ENCODE measurements around the gene GRIA1. TPM values are rescaled to one million over a fixed set of nuclear protein-coding genes. Genes with fewer than 3 reads are reported as not detected.

GRIA1 gene
- total RNA-seq, 1 donor from 2014 or later, result not detected

DNA sequence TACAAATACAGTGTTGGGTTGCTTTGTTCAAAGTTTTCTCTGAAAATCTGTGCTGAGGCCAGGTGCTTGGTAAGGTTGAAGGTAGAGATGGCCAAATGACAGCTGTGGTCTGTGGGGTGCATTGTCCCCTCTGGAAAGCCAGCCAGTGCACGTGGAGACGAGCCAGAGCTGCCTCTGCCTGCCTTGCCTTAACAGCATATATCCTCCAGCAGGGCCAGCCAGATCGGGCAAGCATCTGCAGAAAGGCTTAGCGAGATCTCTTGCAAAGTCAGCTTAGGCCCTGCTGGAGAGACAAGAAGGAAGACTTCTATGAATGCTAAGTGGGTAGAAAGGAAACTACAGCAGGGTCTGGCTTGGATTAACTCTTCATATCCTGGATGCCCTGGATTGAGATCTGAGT is 49.5 kb downstream of the GRIA1 start:
- no peak overlapping the region for H3K4me3 Mint-ChIP-seq (ENCODE audit: low read depth)
- no peaks in the 10 kb centered on the region for H3K36me3 Mint-ChIP-seq (ENCODE audit: low read depth)
- H3K27ac Mint-ChIP-seq, result no peak overlapping the region
- H3K27me3 Mint-ChIP-seq (ENCODE audit: low read depth), result no peaks in the 10 kb centered on the region
- H3K9me3 Mint-ChIP-seq, result peaks cover 8% of the 10 kb centered on the region
- H3K4me1 Mint-ChIP-seq (ENCODE audit: low read depth), result no peaks in the 10 kb centered on the region
- intact Hi-C loops (cut with micrococcal nuclease), result no loop called here
- DNase-seq (ENCODE audit: low spot score), result no peak

DNA sequence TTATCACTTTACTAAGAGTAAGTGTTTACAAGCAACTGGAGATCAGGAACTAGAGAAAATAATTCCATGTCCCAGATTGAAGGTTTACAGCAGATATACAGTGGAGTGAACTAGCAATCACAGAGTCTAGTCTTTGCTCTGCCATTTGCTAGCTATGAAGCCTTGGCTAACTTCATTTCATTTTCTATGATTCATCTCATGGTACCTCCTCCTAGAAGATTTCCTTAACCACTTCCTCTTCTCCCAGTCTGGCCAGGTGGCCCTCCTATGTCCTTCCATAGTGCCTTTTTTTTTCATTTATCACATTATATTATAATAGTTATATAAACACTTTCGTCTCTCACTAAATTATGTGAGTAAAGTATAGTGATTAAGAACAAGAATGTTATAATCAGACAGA is 52.1 kb downstream of the GRIA1 start:
- no peaks in the 10 kb centered on the region for H3K36me3 Mint-ChIP-seq (ENCODE audit: low read depth)
- peaks cover 8% of the 10 kb centered on the region for H3K9me3 Mint-ChIP-seq
- no peak overlapping the region for H3K27ac Mint-ChIP-seq
- intact Hi-C loops (cut with micrococcal nuclease), result no loop called here
- DNase-seq (ENCODE audit: low spot score), result no peak
- no peak overlapping the region for H3K4me3 Mint-ChIP-seq (ENCODE audit: low read depth)
- H3K4me1 Mint-ChIP-seq (ENCODE audit: low read depth), result no peaks in the 10 kb centered on the region
- no peaks in the 10 kb centered on the region for H3K27me3 Mint-ChIP-seq (ENCODE audit: low read depth)

DNA sequence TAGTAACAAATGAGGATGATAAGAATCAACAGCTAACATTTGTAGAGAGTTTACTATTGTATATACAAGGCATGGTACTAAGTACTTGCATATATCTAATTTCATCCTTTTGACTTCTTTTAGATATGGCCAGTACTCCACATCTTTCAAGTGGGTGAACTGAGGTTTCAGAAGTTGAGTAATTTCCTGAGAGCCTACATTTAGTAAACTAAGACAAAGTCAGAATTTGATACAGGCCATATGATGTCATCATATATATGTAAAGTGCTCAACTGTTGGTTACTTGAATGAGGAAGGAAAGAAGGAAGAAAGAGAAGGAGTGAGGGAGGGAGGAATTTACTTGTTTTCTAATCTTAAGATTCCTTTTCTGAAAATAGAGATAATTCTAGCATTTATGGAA is 52.8 kb downstream of the GRIA1 start:
- intact Hi-C loops (cut with micrococcal nuclease), result no loop called here
- no peak for DNase-seq (ENCODE audit: low spot score)
- Mint-ChIP-seq H3K36me3 (ENCODE audit: low read depth) (no peaks in the 10 kb centered on the region), H3K27ac (no peak overlapping the region), H3K9me3 (peaks cover 8% of the 10 kb centered on the region), H3K27me3 (ENCODE audit: low read depth) (no peaks in the 10 kb centered on the region), H3K4me1 (ENCODE audit: low read depth) (no peaks in the 10 kb centered on the region), H3K4me3 (ENCODE audit: low read depth) (no peak overlapping the region)

DNA sequence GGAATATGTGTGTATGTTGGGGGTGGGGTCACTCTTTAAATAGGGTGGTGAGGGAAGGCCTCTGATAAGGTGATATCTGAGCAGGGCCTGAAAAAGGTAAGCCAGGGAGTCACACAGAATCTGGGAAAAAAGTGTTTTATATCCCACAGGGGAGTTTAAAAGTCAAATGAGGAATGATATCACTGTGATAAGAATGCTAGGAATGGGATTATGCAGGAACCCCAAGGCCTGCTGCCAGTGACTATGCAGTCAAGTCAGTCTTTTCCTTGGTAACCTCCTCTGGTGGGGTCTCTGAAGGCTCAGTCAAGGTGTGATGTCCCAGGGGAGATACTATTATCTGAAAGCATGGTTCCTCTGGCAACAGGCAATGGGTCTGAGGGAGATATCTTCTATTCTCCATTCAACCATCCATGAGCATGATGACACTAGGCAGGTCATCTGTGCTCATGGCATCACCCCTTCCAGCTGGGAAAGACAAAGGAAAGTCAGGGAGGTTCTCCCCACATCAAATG is 53.5 kb downstream of the GRIA1 start:
- intact Hi-C loops (cut with micrococcal nuclease), result no loop called here

DNA sequence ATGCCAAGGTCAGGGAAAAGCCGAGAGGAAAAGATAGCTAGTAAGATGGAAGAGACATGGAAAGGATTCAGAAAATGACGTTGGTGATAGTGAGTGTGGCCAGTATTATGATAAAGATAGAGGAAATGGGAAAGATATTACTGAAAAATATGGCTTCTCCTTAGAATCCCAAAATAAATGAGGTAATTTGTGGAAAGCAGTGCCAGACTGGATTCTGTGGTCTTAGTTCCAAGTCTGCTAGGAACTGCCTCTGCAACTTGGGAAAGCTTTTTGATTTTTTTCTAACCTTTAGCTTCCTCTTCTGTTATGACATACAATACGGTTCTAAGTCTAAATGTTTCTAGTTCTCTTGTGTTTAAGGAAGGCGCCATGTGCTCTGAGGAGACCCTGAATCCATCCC is 54.2 kb downstream of the GRIA1 start:
- H3K27me3 Mint-ChIP-seq (ENCODE audit: low read depth), result no peaks in the 10 kb centered on the region
- no peaks in the 10 kb centered on the region for H3K36me3 Mint-ChIP-seq (ENCODE audit: low read depth)
- no peak overlapping the region for H3K4me3 Mint-ChIP-seq (ENCODE audit: low read depth)
- no peak for DNase-seq (ENCODE audit: low spot score)
- intact Hi-C loops (cut with micrococcal nuclease), result no loop called here
- H3K4me1 Mint-ChIP-seq (ENCODE audit: low read depth), result no peaks in the 10 kb centered on the region
- H3K9me3 Mint-ChIP-seq, result peaks cover 8% of the 10 kb centered on the region
- H3K27ac Mint-ChIP-seq, result no peak overlapping the region

More for the DNA sequence above, 53.5 kb downstream of the GRIA1 start:
- Mint-ChIP-seq H3K27me3 (ENCODE audit: low read depth) (no peaks in the 10 kb centered on the region), H3K36me3 (ENCODE audit: low read depth) (no peaks in the 10 kb centered on the region), H3K27ac (no peak overlapping the region), H3K9me3 (peaks cover 8% of the 10 kb centered on the region), H3K4me1 (ENCODE audit: low read depth) (no peaks in the 10 kb centered on the region), H3K4me3 (ENCODE audit: low read depth) (no peak overlapping the region)
- DNase-seq (ENCODE audit: low spot score), result no peak

DNA sequence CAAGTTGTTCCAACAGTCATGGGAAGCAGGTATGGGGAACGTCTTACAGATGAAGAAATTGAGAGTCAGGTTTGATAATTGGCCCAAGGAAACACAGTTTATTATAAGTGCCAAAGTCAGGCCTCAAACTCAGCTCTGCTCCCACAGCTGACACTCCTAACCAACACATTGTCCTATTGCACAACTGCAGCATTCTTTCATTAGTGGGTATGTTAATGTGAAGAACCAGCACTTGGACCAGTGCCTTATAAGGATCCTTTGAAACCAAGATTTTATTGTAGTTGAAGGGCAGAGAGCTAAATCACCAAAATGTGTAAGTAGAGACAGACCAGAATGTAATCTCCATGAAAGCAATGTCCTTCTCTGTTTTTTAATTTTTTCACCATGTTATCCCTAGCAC is 56.1 kb downstream of the GRIA1 start:
- H3K4me3 Mint-ChIP-seq (ENCODE audit: low read depth), result no peak overlapping the region

DNA sequence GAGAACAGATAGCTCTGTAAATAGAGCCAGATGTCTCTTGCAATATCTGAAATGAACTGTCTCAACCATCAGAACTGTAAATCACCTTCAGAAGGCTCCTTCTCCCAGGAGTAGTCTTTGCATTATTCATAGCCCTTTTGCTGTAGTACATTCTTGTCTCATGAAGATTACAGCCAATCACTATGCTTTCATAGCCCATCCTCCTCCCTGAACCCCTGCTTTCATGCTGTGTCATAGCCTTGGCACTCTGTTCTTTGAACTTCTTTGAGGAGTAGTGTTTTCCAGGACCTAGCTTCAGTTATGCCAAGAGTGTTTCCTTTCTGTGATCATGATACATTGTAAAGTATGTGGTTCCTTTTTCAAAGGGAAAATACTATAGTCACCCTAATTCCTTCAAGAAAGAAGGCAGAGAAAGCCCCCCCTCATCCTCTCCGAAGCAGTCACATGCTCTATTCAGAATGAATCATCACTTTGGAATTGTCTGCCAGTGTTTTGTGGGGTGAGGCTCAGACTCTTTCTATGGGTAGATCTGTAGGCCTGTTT is 61.1 kb downstream of the GRIA1 start:
- Mint-ChIP-seq H3K27ac (no peak overlapping the region), H3K9me3 (no peaks in the 10 kb centered on the region), H3K4me1 (ENCODE audit: low read depth) (peaks cover 2% of the 10 kb centered on the region), H3K4me3 (ENCODE audit: low read depth) (no peak overlapping the region), H3K27me3 (ENCODE audit: low read depth) (no peaks in the 10 kb centered on the region), H3K36me3 (ENCODE audit: low read depth) (no peaks in the 10 kb centered on the region)
- intact Hi-C loops (cut with micrococcal nuclease), result no loop called here
- DNase-seq (ENCODE audit: low spot score), result no peak

More for the DNA sequence above, 56.1 kb downstream of the GRIA1 start:
- DNase-seq (ENCODE audit: low spot score), result no peak
- H3K27me3 Mint-ChIP-seq (ENCODE audit: low read depth), result no peaks in the 10 kb centered on the region
- intact Hi-C loops (cut with micrococcal nuclease), result no loop called here
- no peak overlapping the region for H3K27ac Mint-ChIP-seq
- H3K9me3 Mint-ChIP-seq, result peaks cover 8% of the 10 kb centered on the region
- no peaks in the 10 kb centered on the region for H3K4me1 Mint-ChIP-seq (ENCODE audit: low read depth)
- H3K36me3 Mint-ChIP-seq (ENCODE audit: low read depth), result no peaks in the 10 kb centered on the region

DNA sequence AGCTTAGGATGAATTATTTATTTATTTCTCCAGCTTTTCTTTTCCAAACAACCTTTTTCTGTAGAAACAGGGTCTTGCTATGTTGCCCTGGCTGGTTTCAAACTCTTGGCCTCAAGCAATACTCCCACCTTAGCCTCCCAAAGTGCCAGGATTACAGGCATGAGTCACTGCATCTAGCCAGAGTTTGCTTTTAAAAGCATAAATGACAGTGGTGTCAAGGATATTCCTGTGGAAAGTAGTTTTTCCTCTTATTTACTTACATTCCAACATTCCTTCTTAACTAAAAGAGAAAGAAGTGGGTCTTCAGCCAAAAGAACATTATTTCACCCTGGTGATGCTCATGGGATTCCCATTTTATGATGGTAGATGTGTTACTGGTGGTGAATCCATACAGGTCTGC is 62.4 kb downstream of the GRIA1 start:
- no peak for DNase-seq (ENCODE audit: low spot score)
- Mint-ChIP-seq H3K27me3 (ENCODE audit: low read depth) (no peaks in the 10 kb centered on the region), H3K4me1 (ENCODE audit: low read depth) (peaks cover 2% of the 10 kb centered on the region), H3K4me3 (ENCODE audit: low read depth) (no peak overlapping the region), H3K9me3 (no peaks in the 10 kb centered on the region), H3K27ac (no peak overlapping the region), H3K36me3 (ENCODE audit: low read depth) (no peaks in the 10 kb centered on the region)
- intact Hi-C loops (cut with micrococcal nuclease), result no loop called here

DNA sequence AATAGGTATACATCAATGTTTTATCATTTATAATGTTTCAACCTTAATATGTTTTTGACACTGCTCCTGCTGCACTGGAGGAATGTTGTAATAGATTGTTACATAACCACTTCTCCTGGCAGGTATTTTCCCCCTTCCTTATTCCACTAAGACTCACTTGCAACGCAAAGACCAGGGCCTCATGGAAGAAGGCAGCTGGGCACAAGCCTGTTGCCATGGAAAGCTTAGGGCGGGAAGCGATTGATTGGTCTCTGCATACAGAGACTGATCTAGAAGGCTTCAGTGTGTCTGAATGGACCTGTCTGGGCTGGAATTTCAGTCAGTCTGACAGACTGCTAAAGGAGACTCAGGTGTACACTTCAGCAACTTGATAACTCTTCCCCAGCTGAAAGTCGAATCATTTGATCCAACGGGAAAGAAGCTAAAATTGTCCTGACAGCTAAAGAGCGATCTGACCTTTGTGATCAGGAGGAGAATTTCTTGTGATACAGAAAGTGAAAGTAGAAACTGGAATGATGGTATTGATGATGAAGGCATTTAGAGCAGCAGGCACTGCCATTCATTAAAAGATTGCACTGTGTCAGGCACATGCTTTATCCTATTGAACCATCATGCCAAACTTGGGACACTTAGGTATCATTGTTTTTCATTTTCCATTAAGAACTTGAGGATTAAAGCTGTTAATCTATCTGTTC is 65.1 kb downstream of the GRIA1 start:
- intact Hi-C loops (cut with micrococcal nuclease), result no loop called here
- Mint-ChIP-seq H3K9me3 (no peaks in the 10 kb centered on the region), H3K4me3 (ENCODE audit: low read depth) (no peak overlapping the region), H3K4me1 (ENCODE audit: low read depth) (peaks cover 2% of the 10 kb centered on the region), H3K27ac (no peak overlapping the region), H3K27me3 (ENCODE audit: low read depth) (no peaks in the 10 kb centered on the region), H3K36me3 (ENCODE audit: low read depth) (no peaks in the 10 kb centered on the region)
- no peak for DNase-seq (ENCODE audit: low spot score)

DNA sequence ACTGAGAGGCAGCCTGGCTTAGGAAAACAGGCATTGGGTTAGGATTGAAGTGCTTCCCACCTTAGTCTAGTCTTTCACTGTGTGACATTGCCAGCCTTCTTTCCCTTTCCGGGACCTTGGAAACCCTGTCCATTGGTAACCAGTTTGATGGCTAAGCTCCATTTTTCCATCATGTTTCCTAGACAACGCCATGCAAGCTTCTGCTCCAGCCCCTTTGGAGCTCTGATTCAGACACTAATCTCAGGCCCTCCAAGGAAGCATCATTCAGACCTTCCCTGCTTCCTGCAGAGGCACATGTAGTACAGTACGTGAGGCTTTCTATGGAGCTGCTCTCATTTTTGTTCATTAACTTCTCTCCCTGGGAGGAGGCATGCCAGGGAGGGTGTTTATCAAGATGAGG is 68.5 kb downstream of the GRIA1 start:
- DNase-seq (ENCODE audit: low spot score), result no peak
- no peak overlapping the region for H3K27ac Mint-ChIP-seq
- no peak overlapping the region for H3K4me3 Mint-ChIP-seq (ENCODE audit: low read depth)
- H3K27me3 Mint-ChIP-seq (ENCODE audit: low read depth), result no peaks in the 10 kb centered on the region
- H3K9me3 Mint-ChIP-seq, result no peaks in the 10 kb centered on the region
- no peaks in the 10 kb centered on the region for H3K36me3 Mint-ChIP-seq (ENCODE audit: low read depth)
- intact Hi-C loops (cut with micrococcal nuclease), result no loop called here
- peaks cover 2% of the 10 kb centered on the region for H3K4me1 Mint-ChIP-seq (ENCODE audit: low read depth)

DNA sequence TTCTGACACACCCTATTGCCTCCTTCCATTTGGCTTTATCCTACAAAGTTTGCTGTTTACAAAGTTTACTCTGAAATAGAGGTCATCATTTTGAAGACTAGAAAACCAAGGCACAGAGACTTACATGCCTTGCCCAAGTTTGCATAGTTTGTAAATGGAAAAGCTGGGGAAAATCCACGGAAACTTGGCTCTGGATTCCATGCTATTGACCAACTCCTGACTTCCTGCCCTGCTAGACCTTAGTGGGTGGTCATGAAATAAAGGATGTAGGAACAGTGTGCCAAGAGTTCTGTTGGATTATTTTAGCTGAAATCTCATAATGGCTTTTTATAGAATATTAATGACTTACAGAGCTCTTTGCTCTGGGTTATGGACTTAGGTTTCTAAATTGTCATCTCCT is 69.5 kb downstream of the GRIA1 start:
- H3K9me3 Mint-ChIP-seq, result no peaks in the 10 kb centered on the region
- no peak overlapping the region for H3K27ac Mint-ChIP-seq
- intact Hi-C loops (cut with micrococcal nuclease), result no loop called here

DNA sequence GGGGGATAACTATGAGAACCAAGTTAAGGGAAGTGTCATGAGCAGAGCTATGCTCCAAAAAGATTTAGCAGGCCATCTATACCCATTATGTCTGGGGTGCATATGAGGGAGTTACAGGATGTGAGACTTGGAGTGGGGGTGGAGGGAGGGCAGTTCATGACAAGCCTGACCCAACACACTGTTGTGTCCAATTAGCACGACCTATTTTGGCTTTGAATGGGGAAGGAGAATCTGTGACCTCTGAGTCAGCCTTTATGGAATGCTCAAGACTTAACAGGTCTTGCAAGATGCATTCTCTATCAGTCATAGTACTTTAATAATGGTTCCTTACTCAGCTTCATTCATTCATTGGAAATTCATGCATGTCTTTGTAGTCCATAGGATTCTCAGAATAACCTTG is 71.7 kb downstream of the GRIA1 start:
- Mint-ChIP-seq H3K27me3 (ENCODE audit: low read depth) (no peaks in the 10 kb centered on the region), H3K9me3 (peaks cover 3% of the 10 kb centered on the region)
- intact Hi-C loops (cut with micrococcal nuclease), result no loop called here

More for the DNA sequence above, 69.5 kb downstream of the GRIA1 start:
- Mint-ChIP-seq H3K4me1 (ENCODE audit: low read depth) (peaks cover 2% of the 10 kb centered on the region), H3K27me3 (ENCODE audit: low read depth) (no peaks in the 10 kb centered on the region), H3K4me3 (ENCODE audit: low read depth) (no peak overlapping the region), H3K36me3 (ENCODE audit: low read depth) (no peaks in the 10 kb centered on the region)
- no peak for DNase-seq (ENCODE audit: low spot score)

DNA sequence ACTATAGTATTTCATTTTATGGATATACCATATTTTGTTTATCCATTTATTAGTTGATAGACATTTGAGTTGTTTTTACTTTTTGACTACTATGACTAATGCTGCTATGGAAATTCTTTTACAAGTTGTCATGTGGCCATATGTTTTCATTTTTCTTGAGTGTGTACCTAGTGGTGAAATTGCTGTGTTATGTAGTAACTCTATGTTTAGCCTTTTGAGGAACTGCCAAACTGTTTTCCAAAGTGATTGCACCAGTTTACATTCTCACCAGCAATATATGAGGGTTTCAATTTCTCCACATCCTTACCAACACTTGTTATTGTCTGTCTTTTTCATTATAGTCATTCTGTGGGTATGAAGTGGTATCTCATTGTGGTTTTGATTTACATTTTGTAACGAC is 75.4 kb downstream of the GRIA1 start:
- no peaks in the 10 kb centered on the region for H3K4me1 Mint-ChIP-seq (ENCODE audit: low read depth)
- no peak overlapping the region for H3K27ac Mint-ChIP-seq
- no peaks in the 10 kb centered on the region for H3K27me3 Mint-ChIP-seq (ENCODE audit: low read depth)
- peaks cover 3% of the 10 kb centered on the region for H3K9me3 Mint-ChIP-seq
- no peak for DNase-seq (ENCODE audit: low spot score)
- no peaks in the 10 kb centered on the region for H3K36me3 Mint-ChIP-seq (ENCODE audit: low read depth)
- no peak overlapping the region for H3K4me3 Mint-ChIP-seq (ENCODE audit: low read depth)
- intact Hi-C loops (cut with micrococcal nuclease), result no loop called here

More for the DNA sequence above, 71.7 kb downstream of the GRIA1 start:
- Mint-ChIP-seq H3K36me3 (ENCODE audit: low read depth) (no peaks in the 10 kb centered on the region), H3K27ac (no peak overlapping the region), H3K4me3 (ENCODE audit: low read depth) (no peak overlapping the region), H3K4me1 (ENCODE audit: low read depth) (no peaks in the 10 kb centered on the region)
- no peak for DNase-seq (ENCODE audit: low spot score)
